ENCODE data around the gene TTLL11.

GRCh38 chr9:121983736-121984135 lies 109.4 kb downstream of the TTLL11 start:
- TF ChIP-seq POLR2A (IDR thresholded peaks at IDR 0.05), result no peak
- TF ChIP-seq, protein P1, sequence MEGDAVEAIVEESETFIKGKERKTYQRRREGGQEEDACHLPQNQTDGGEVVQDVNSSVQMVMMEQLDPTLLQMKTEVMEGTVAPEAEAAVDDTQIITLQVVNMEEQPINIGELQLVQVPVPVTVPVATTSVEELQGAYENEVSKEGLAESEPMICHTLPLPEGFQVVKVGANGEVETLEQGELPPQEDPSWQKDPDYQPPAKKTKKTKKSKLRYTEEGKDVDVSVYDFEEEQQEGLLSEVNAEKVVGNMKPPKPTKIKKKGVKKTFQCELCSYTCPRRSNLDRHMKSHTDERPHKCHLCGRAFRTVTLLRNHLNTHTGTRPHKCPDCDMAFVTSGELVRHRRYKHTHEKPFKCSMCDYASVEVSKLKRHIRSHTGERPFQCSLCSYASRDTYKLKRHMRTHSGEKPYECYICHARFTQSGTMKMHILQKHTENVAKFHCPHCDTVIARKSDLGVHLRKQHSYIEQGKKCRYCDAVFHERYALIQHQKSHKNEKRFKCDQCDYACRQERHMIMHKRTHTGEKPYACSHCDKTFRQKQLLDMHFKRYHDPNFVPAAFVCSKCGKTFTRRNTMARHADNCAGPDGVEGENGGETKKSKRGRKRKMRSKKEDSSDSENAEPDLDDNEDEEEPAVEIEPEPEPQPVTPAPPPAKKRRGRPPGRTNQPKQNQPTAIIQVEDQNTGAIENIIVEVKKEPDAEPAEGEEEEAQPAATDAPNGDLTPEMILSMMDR (IDR thresholded peaks at IDR 0.05), result no peak

Measured in Peyer's patch (tissue), 4 donors.